ENCODE measurements around the gene UNKL.

GRCh38 chr16:1408171-1408837 lies 6.2 kb downstream of the UNKL start:
- TF ChIP-seq, protein P1, sequence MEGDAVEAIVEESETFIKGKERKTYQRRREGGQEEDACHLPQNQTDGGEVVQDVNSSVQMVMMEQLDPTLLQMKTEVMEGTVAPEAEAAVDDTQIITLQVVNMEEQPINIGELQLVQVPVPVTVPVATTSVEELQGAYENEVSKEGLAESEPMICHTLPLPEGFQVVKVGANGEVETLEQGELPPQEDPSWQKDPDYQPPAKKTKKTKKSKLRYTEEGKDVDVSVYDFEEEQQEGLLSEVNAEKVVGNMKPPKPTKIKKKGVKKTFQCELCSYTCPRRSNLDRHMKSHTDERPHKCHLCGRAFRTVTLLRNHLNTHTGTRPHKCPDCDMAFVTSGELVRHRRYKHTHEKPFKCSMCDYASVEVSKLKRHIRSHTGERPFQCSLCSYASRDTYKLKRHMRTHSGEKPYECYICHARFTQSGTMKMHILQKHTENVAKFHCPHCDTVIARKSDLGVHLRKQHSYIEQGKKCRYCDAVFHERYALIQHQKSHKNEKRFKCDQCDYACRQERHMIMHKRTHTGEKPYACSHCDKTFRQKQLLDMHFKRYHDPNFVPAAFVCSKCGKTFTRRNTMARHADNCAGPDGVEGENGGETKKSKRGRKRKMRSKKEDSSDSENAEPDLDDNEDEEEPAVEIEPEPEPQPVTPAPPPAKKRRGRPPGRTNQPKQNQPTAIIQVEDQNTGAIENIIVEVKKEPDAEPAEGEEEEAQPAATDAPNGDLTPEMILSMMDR (IDR thresholded peaks at IDR 0.05), result no peak
- no peak for TF ChIP-seq EZH2 (IDR thresholded peaks at IDR 0.05)
- no peak for TF ChIP-seq EZH2phosphoT487 (IDR thresholded peaks at IDR 0.05)

All from neural progenitor cell (in vitro differentiated cells).